GM20000 (cell line): ENCODE measurements around the gene DGCR2.
"Not testable (repeated sequence)": the region's sequence is repeated elsewhere in the genome, so short reads cannot be mapped to it uniquely, and the experiment has no call there.

ENCODE experiments used
- DNase-seq: peaks from one replicate; pipeline ENCODE4 v3.0.0; 2012; ENCODE audit warnings: low spot score
- TF ChIP-seq, protein P1 (sequence below): IDR thresholded peaks from 2 replicates; pipeline ENCODE4 v1.5.1; 2012; ENCODE audit warnings: mild to moderate bottlenecking, control low read depth; ENCODE audit errors: extremely low read depth, missing control alignments

Gene DGCR2

GRCh38 chr22:19057999-19058491 is 64.2 kb downstream of the DGCR2 start:
- TF ChIP-seq, protein P1, sequence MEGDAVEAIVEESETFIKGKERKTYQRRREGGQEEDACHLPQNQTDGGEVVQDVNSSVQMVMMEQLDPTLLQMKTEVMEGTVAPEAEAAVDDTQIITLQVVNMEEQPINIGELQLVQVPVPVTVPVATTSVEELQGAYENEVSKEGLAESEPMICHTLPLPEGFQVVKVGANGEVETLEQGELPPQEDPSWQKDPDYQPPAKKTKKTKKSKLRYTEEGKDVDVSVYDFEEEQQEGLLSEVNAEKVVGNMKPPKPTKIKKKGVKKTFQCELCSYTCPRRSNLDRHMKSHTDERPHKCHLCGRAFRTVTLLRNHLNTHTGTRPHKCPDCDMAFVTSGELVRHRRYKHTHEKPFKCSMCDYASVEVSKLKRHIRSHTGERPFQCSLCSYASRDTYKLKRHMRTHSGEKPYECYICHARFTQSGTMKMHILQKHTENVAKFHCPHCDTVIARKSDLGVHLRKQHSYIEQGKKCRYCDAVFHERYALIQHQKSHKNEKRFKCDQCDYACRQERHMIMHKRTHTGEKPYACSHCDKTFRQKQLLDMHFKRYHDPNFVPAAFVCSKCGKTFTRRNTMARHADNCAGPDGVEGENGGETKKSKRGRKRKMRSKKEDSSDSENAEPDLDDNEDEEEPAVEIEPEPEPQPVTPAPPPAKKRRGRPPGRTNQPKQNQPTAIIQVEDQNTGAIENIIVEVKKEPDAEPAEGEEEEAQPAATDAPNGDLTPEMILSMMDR = no peak
- no peak for DNase-seq

DNA sequence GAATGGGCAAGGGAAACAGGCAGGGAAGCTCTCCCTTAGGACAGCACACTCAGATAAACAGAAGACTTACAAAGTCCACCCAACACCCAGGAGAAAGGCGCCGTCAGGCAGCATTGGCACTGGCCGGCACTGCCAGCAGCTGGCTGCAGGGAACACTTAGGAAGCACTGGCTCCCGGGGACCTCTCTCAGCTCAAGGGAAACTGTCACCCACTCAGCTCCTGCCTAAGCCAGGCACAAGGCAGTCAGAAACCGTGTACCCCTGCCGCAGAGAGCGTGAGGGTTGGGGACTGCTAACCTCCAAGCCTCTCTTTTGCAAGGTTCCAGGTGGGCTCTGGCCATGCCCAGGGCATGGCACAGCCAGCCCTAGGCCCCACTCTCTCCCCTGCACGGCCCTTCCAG is 64.7 kb downstream of the DGCR2 start:
- TF ChIP-seq, protein P1 = no peak
- DNase-seq = no peak

DNA sequence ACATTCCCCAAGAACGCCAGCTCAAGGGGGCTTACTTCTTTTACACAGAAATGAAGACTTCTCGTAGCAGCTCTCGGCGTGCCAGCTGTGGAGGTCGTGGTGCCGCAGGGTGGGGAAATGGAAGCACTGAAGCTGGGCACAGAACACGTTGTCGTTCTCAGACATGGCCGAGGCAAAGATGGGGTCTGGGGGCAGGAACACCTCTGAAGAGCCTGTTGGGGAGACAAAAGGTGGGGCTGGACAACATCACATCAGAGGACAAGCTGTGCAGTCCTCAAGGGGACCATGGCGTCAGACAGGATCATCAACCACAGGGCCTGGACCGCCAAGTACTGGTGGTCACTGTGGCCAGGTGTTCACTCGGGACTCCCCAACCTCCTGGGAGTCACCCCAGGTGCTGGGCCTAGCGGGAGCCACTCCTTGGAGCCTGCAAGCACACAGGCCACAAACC is 65.2 kb downstream of the DGCR2 start:
- no peak for DNase-seq
- TF ChIP-seq, protein P1 = no peak

DNA sequence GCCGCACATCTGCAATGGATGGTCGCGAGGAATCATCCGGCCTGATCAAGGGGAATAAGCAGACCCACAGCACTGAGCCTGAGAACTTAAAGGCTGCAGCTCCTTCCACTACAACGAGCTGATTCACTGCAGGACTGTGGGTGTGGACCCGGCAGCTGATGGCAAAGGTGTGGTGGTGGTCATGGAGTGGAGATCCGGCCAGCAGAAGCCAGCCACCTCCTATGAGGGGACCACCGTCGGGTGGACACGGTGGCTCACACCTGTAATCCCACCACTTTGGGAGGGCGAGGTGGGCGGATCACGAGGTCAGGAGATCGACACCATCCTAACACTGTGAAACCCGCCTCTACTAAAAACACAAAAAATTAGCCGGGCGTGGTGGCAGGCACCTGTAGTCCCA is 66.4 kb downstream of the DGCR2 start:
- no peak for DNase-seq
- TF ChIP-seq, protein P1 = no peak

DNA sequence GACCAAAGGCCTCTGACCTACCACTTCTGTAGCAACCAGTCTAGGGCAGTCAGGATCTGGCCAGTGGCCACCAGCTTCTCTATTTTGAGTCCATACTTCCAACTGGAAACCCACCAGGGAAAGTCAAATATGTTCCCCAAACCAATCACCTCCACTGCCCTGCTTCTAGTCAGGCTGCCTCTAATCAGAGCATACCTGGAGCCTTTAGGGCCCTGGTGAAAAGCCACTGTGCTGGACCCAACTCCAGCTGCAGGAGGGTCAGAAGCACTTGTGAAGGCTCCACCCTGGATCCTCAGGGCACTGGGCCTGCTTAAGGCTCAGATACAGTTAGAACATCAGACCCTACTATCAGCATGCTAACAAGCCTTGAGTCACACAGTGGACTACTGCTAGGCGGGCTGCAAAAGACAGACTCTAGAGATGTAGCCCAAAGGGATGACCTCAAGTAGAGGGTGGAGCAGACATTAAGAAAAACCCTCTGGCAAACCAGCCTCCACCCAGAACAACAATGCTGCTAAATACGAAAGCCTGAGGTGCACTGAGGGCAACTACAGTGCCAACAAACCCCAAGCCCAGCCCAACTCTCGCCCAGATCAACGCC is 69.2 kb downstream of the DGCR2 start:
- TF ChIP-seq, protein P1 = no peak
- no peak for DNase-seq

DNA sequence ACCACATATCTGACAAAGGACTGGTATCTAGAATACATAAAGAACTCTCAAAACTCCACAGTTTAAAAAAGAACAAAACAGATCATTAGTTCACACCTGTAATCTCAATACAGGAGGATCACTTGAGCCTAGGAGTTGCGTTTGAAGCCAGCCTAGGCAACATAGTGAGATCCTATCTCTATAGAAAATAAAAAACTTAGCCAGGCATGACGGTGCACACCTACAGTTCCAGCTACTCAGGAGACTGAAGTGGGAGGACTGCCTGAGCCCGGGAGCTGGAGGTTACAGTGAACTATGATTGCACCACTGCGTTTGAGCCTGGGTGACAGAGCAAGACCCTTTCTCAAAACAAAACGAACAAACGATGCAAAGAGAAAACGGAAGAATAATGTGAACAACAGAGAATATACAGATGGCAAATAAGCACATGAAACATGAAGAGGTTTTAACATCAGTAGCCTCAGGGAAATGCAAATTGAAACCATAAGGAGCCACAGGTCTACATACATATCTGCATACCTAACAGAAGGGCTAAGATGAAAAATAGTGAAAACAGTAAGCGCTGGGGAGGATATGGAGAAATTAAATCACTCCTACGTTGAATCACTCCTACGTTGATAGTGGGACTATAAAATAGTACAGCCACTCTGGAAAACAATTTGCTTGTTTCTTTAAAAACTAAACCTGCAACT is 70.7 kb downstream of the DGCR2 start:
- TF ChIP-seq, protein P1 = no peak

DNA sequence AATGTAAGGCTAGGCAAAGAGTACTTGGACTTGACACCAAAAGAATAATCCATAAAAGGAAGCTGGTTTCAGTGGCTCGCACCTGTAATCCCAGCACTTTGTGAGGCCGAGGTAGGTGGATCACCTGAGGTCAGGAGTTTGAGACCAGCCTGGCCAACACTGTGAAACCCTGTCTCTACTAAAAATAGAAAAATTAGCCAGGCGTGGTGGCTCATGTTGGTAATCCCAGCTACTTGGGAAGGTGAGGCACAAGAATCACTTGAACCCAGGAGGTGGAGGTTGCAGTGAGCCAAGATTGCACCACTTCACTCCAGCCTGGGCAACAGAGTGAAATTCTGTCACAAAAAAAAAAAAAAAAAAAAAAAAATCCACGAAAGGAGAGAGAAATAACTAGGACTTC is 71.4 kb downstream of the DGCR2 start:
- DNase-seq = not testable (repeated sequence)

More for the DNA sequence above, 70.7 kb downstream of the DGCR2 start:
- no peak for DNase-seq
